ENCODE results near the gene ITCH.
A peak's percentile ranks its signal among the peaks of the same experiment; 100 is the strongest.

The ITCH gene

GRCh38 chr20:34529742-34530141 lies 166.7 kb downstream of the ITCH start:
- no peaks in the 10 kb centered on the region for H3K79me1 ChIP-seq (ENCODE audit: low read length)
- H3K9me3 ChIP-seq (ENCODE audit: insufficient read depth, low read depth, low read length): peaks cover 2% of the 10 kb centered on the region
- WGBS (ENCODE audit: extremely low coverage, insufficient coverage, insufficient read length): no CpG with 5 or more reads among the region's 3 CpGs

GRCh38 chr20:34530342-34530741 lies 167.3 kb downstream of the ITCH start:
- H3K9me3 ChIP-seq (ENCODE audit: insufficient read depth, low read depth, low read length): peaks cover 2% of the 10 kb centered on the region

More at GRCh38 chr20:34529742-34530141, 166.7 kb downstream of the ITCH start:
- no peaks in the 10 kb centered on the region for H3K27me3 ChIP-seq (ENCODE audit: insufficient read depth, low read length)
- no peak for DNase-seq
- H3K4me3 ChIP-seq (ENCODE audit: low read depth, low read length): no peak overlapping the region
- H3K18ac ChIP-seq (ENCODE audit: low read length): no peak overlapping the region
- H3K27ac ChIP-seq (ENCODE audit: low read depth, low read length): no peak overlapping the region
- H4K12ac ChIP-seq (ENCODE audit: low read depth, low read length): no peak overlapping the region
- peaks cover 8 to 17% of the 10 kb centered on the region in 2 experiments for H3K4me1 ChIP-seq (ENCODE audit: control insufficient read depth in 1 of 2, insufficient read depth in 2 of 2, low read length in 2 of 2)
- no peak overlapping the region for H2AFZ ChIP-seq (ENCODE audit: insufficient read depth, low read length, poor library complexity)
- H2BK12ac ChIP-seq (ENCODE audit: low read length): no peak overlapping the region
- no peak overlapping the region for H4K8ac ChIP-seq (ENCODE audit: low read depth, low read length)
- H3K9ac ChIP-seq (ENCODE audit: low read length): no peak overlapping the region
- no peak overlapping the region for H4K91ac ChIP-seq (ENCODE audit: low read depth, low read length)
- no peak overlapping the region for H3K4ac ChIP-seq (ENCODE audit: low read depth, low read length)
- H3K23ac ChIP-seq (ENCODE audit: low read length): no peak overlapping the region
- H2AK5ac ChIP-seq (ENCODE audit: low read length): no peak overlapping the region
- no peak overlapping the region for H3K14ac ChIP-seq (ENCODE audit: low read length)
- no peaks in the 10 kb centered on the region for H3K79me2 ChIP-seq (ENCODE audit: control insufficient read depth, insufficient read depth, low read length, poor library complexity)
- no peak overlapping the region for H2BK5ac ChIP-seq (ENCODE audit: low read depth, low read length, poor library complexity)
- H3K36me3 ChIP-seq (ENCODE audit: control insufficient read depth in 1 of 2, insufficient read depth in 2 of 2, low read length in 2 of 2): peaks cover 53 to 71% of the 10 kb centered on the region in 2 experiments
- H3K4me2 ChIP-seq (ENCODE audit: low read length): no peak overlapping the region
- no peak overlapping the region for H2BK120ac ChIP-seq (ENCODE audit: insufficient read depth, low read length, poor library complexity)

GRCh38 chr20:34531608-34532265 lies 168.7 kb downstream of the ITCH start:
- H3K79me2 ChIP-seq (ENCODE audit: control insufficient read depth, insufficient read depth, low read length, poor library complexity): no peaks in the 10 kb centered on the region
- no peak overlapping the region for H4K91ac ChIP-seq (ENCODE audit: low read depth, low read length)
- H3K18ac ChIP-seq (ENCODE audit: low read length): no peak overlapping the region
- H2AFZ ChIP-seq (ENCODE audit: insufficient read depth, low read length, poor library complexity): no peak overlapping the region
- no peak overlapping the region for H2AK5ac ChIP-seq (ENCODE audit: low read length)
- peaks cover 0 to 4% of the 10 kb centered on the region in 2 experiments for H3K4me1 ChIP-seq (ENCODE audit: control insufficient read depth in 1 of 2, insufficient read depth in 2 of 2, low read length in 2 of 2)
- no peak for DNase-seq
- H2BK120ac ChIP-seq (ENCODE audit: insufficient read depth, low read length, poor library complexity): no peak overlapping the region
- H3K79me1 ChIP-seq (ENCODE audit: low read length): no peaks in the 10 kb centered on the region
- no peak overlapping the region for H3K4me2 ChIP-seq (ENCODE audit: low read length)
- no peak overlapping the region for H3K4ac ChIP-seq (ENCODE audit: low read depth, low read length)
- H3K4me3 ChIP-seq (ENCODE audit: low read depth, low read length): no peak overlapping the region
- no peak overlapping the region for H3K9ac ChIP-seq (ENCODE audit: low read length)
- no peak overlapping the region for H3K14ac ChIP-seq (ENCODE audit: low read length)
- peaks cover 71 to 79% of the 10 kb centered on the region in 2 experiments for H3K36me3 ChIP-seq (ENCODE audit: control insufficient read depth in 1 of 2, insufficient read depth in 2 of 2, low read length in 2 of 2)
- no peak overlapping the region for H4K12ac ChIP-seq (ENCODE audit: low read depth, low read length)
- H2BK5ac ChIP-seq (ENCODE audit: low read depth, low read length, poor library complexity): no peak overlapping the region
- no peak overlapping the region for H2BK12ac ChIP-seq (ENCODE audit: low read length)
- no peak overlapping the region for H4K8ac ChIP-seq (ENCODE audit: low read depth, low read length)
- no CpG with 5 or more reads among the region's 8 CpGs for WGBS (ENCODE audit: extremely low coverage, insufficient coverage, insufficient read length)
- no peak overlapping the region for H3K27ac ChIP-seq (ENCODE audit: low read depth, low read length)
- no peaks in the 10 kb centered on the region for H3K27me3 ChIP-seq (ENCODE audit: insufficient read depth, low read length)
- peaks cover 2% of the 10 kb centered on the region for H3K9me3 ChIP-seq (ENCODE audit: insufficient read depth, low read depth, low read length)
- H3K23ac ChIP-seq (ENCODE audit: low read length): peak overlapping the region; percentile 42

More at GRCh38 chr20:34530342-34530741, 167.3 kb downstream of the ITCH start:
- Histone ChIP-seq H2BK120ac (ENCODE audit: insufficient read depth, low read length, poor library complexity) (no peak overlapping the region), H3K79me2 (ENCODE audit: control insufficient read depth, insufficient read depth, low read length, poor library complexity) (no peaks in the 10 kb centered on the region), H2BK5ac (ENCODE audit: low read depth, low read length, poor library complexity) (no peak overlapping the region), H3K4ac (ENCODE audit: low read depth, low read length) (no peak overlapping the region), H3K4me1 (ENCODE audit: control insufficient read depth in 1 of 2, insufficient read depth in 2 of 2, low read length in 2 of 2) (peaks cover 4 to 15% of the 10 kb centered on the region in 2 experiments), H2AFZ (ENCODE audit: insufficient read depth, low read length, poor library complexity) (no peak overlapping the region), H3K27me3 (ENCODE audit: insufficient read depth, low read length) (no peaks in the 10 kb centered on the region), H3K4me2 (ENCODE audit: low read length) (no peak overlapping the region), H3K18ac (ENCODE audit: low read length) (no peak overlapping the region), H3K23ac (ENCODE audit: low read length) (no peak overlapping the region), H3K14ac (ENCODE audit: low read length) (no peak overlapping the region), H2BK12ac (ENCODE audit: low read length) (no peak overlapping the region), H3K27ac (ENCODE audit: low read depth, low read length) (no peak overlapping the region), H3K4me3 (ENCODE audit: low read depth, low read length) (no peak overlapping the region), H4K12ac (ENCODE audit: low read depth, low read length) (no peak overlapping the region), H3K36me3 (ENCODE audit: control insufficient read depth in 1 of 2, insufficient read depth in 2 of 2, low read length in 2 of 2) (peaks cover 59 to 74% of the 10 kb centered on the region in 2 experiments), H4K8ac (ENCODE audit: low read depth, low read length) (no peak overlapping the region), H3K9ac (ENCODE audit: low read length) (no peak overlapping the region), H3K79me1 (ENCODE audit: low read length) (no peaks in the 10 kb centered on the region), H4K91ac (ENCODE audit: low read depth, low read length) (no peak overlapping the region), H2AK5ac (ENCODE audit: low read length) (no peak overlapping the region)
- WGBS (ENCODE audit: extremely low coverage, insufficient coverage, insufficient read length): no CpG with 5 or more reads among the region's 5 CpGs
- DNase-seq: no peak

DNA sequence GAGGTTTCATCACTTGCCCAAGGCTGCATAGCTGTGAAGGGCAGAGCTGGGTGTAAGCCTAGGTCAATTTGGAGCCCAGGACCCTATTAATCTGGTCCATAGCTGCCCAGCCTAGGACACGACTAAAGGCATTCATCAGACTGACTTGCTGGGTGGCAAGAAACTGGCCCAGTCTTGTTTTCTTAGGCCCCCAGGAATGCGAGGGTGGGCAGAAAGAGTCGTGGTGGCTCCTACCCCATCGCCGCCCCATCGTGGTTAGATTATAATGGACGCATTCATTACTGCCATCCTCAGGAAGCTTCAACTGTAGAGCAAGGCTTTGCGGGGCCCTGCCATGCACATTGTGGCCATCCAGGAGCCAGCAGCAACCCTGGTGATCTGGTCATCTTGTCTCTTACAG lies 169.2 kb downstream of the ITCH start:
- Histone ChIP-seq H3K4me3 (ENCODE audit: low read depth, low read length) (no peak overlapping the region), H2BK120ac (ENCODE audit: insufficient read depth, low read length, poor library complexity) (no peak overlapping the region), H4K12ac (ENCODE audit: low read depth, low read length) (no peak overlapping the region), H3K4me1 (ENCODE audit: control insufficient read depth in 1 of 2, insufficient read depth in 2 of 2, low read length in 2 of 2) (no peaks in the 10 kb centered on the region), H3K23ac (ENCODE audit: low read length) (no peak overlapping the region), H2AFZ (ENCODE audit: insufficient read depth, low read length, poor library complexity) (no peak overlapping the region), H3K79me2 (ENCODE audit: control insufficient read depth, insufficient read depth, low read length, poor library complexity) (no peaks in the 10 kb centered on the region), H2BK12ac (ENCODE audit: low read length) (no peak overlapping the region), H3K36me3 (ENCODE audit: control insufficient read depth in 1 of 2, insufficient read depth in 2 of 2, low read length in 2 of 2) (peaks cover 73 to 79% of the 10 kb centered on the region in 2 experiments), H2AK5ac (ENCODE audit: low read length) (no peak overlapping the region), H2BK5ac (ENCODE audit: low read depth, low read length, poor library complexity) (no peak overlapping the region), H4K91ac (ENCODE audit: low read depth, low read length) (no peak overlapping the region), H3K9ac (ENCODE audit: low read length) (no peak overlapping the region), H3K27ac (ENCODE audit: low read depth, low read length) (no peak overlapping the region), H3K27me3 (ENCODE audit: insufficient read depth, low read length) (no peaks in the 10 kb centered on the region), H4K8ac (ENCODE audit: low read depth, low read length) (no peak overlapping the region), H3K18ac (ENCODE audit: low read length) (no peak overlapping the region), H3K4ac (ENCODE audit: low read depth, low read length) (no peak overlapping the region), H3K4me2 (ENCODE audit: low read length) (no peak overlapping the region), H3K79me1 (ENCODE audit: low read length) (no peaks in the 10 kb centered on the region), H3K9me3 (ENCODE audit: insufficient read depth, low read depth, low read length) (peaks cover 2% of the 10 kb centered on the region), H3K14ac (ENCODE audit: low read length) (no peak overlapping the region)
- WGBS (ENCODE audit: extremely low coverage, insufficient coverage, insufficient read length): no CpG with 5 or more reads among the region's 8 CpGs
- no peak for DNase-seq
